Measurements from ENCODE around the gene NES. TPM values are rescaled to one million over a fixed set of nuclear protein-coding genes. Genes with fewer than 3 reads are reported as not detected.
A peak's percentile ranks its signal among the peaks of the same experiment; 100 is the strongest.

Gene NES
- total RNA-seq, 2 experiments from 2014 or later: 0.07 TPM; not detected in 1

GRCh38 chr1:156666862-156667609 is 10.2 kb downstream of the NES start:
- DNase-seq: no peak
- Mint-ChIP-seq H3K27ac (no peak overlapping the region), H3K4me1 (ENCODE audit: low read depth) (peaks cover 2% of the 10 kb centered on the region), H3K27me3 (peaks cover 5% of the 10 kb centered on the region), H3K4me3 (no peak overlapping the region), H3K9me3 (no peaks in the 10 kb centered on the region), H3K36me3 (no peaks in the 10 kb centered on the region)
- intact Hi-C loops (cut with micrococcal nuclease): no loop called here
- CTCF ChIA-PET: interaction anchor here (0.7 to 1.5 kb wide), 3 partner anchors 40 to 224 kb away, joined by 3 to 4 read pairs (median 3); no protein-coding TSS in a partner anchor
- POLR2A ChIA-PET: no interaction called here

- H3K36me3 Mint-ChIP-seq: no peaks in the 10 kb centered on the region
- H3K9me3 Mint-ChIP-seq: no peaks in the 10 kb centered on the region
- ChIA-PET CTCF (interaction anchor here (0.6 to 1.4 kb wide), 2 partner anchors 11 to 34 kb away, joined by 3 to 4 read pairs; no protein-coding TSS in a partner anchor), POLR2A (no interaction called here)
- no peak overlapping the region for H3K4me3 Mint-ChIP-seq
- H3K27ac Mint-ChIP-seq: no peak overlapping the region
- intact Hi-C loops (cut with micrococcal nuclease): no loop called here
- H3K27me3 Mint-ChIP-seq: no peaks in the 10 kb centered on the region
- no peak for DNase-seq
- peaks cover 11% of the 10 kb centered on the region for H3K4me1 Mint-ChIP-seq (ENCODE audit: low read depth)
Observed at GRCh38 chr1:156665539-156665938, 11.7 kb downstream of the NES start.

GRCh38 chr1:156664767-156665411 is 12.3 kb downstream of the NES start:
- no peaks in the 10 kb centered on the region for H3K27me3 Mint-ChIP-seq
- no peaks in the 10 kb centered on the region for H3K36me3 Mint-ChIP-seq
- no peak overlapping the region for H3K27ac Mint-ChIP-seq
- intact Hi-C loops (cut with micrococcal nuclease): no loop called here
- ChIA-PET POLR2A (no interaction called here), CTCF (interaction anchor here (0.8 to 1.4 kb wide), 2 partner anchors 12 to 40 kb away, joined by 3 read pairs; no protein-coding TSS in a partner anchor)
- peaks cover 16% of the 10 kb centered on the region for H3K4me1 Mint-ChIP-seq (ENCODE audit: low read depth)
- no peaks in the 10 kb centered on the region for H3K9me3 Mint-ChIP-seq
- H3K4me3 Mint-ChIP-seq: no peak overlapping the region
- DNase-seq: no peak

- ChIA-PET CTCF (interaction anchor here (0.8 to 1.4 kb wide), 2 partner anchors 12 to 40 kb away, joined by 3 read pairs; no protein-coding TSS in a partner anchor), POLR2A (no interaction called here)
- H3K9me3 Mint-ChIP-seq: no peaks in the 10 kb centered on the region
- no peaks in the 10 kb centered on the region for H3K36me3 Mint-ChIP-seq
- intact Hi-C loops (cut with micrococcal nuclease): no loop called here
- no peaks in the 10 kb centered on the region for H3K27me3 Mint-ChIP-seq
- H3K4me1 Mint-ChIP-seq (ENCODE audit: low read depth): peaks cover 22% of the 10 kb centered on the region
- no peak overlapping the region for H3K27ac Mint-ChIP-seq
- DNase-seq: no peak
- no peak overlapping the region for H3K4me3 Mint-ChIP-seq
Observed at GRCh38 chr1:156664046-156664766, 13.0 kb downstream of the NES start.

GRCh38 chr1:156663178-156663577 is 14.0 kb downstream of the NES start:
- ChIA-PET CTCF (interaction anchor here (4.3 kb wide), 1 partner anchor 27 kb away, joined by 37 read pairs; no protein-coding TSS in a partner anchor), POLR2A (no interaction called here)
- DNase-seq: no peak
- intact Hi-C loops (cut with micrococcal nuclease): no loop called here
- no peaks in the 10 kb centered on the region for H3K27me3 Mint-ChIP-seq
- H3K4me3 Mint-ChIP-seq: no peak overlapping the region
- no peaks in the 10 kb centered on the region for H3K9me3 Mint-ChIP-seq
- no peaks in the 10 kb centered on the region for H3K36me3 Mint-ChIP-seq
- peaks cover 25% of the 10 kb centered on the region for H3K4me1 Mint-ChIP-seq (ENCODE audit: low read depth)
- no peak overlapping the region for H3K27ac Mint-ChIP-seq

- Mint-ChIP-seq H3K27me3 (peaks cover 3% of the 10 kb centered on the region), H3K36me3 (no peaks in the 10 kb centered on the region), H3K9me3 (no peaks in the 10 kb centered on the region), H3K4me1 (ENCODE audit: low read depth) (peaks cover 25% of the 10 kb centered on the region), H3K27ac (no peak overlapping the region), H3K4me3 (no peak overlapping the region)
- POLR2A ChIA-PET: no interaction called here
- DNase-seq: no peak
- CTCF ChIA-PET: interaction anchor here (3.8 to 8.7 kb wide), 3 partner anchors 27 to 43 kb away, joined by 37 to 209 read pairs (median 47); partner anchors contain the start of gene CRABP2
- intact Hi-C loops (cut with micrococcal nuclease): no loop called here
Observed at GRCh38 chr1:156662800-156663055, 14.5 kb downstream of the NES start.

GRCh38 chr1:156662005-156662799 is 15.0 kb downstream of the NES start:
- intact Hi-C loops (cut with micrococcal nuclease): no loop called here
- no peak for DNase-seq
- H3K27me3 Mint-ChIP-seq: peaks cover 7% of the 10 kb centered on the region
- POLR2A ChIA-PET: interaction anchor here (1.0 to 1.3 kb wide), 2 partner anchors 39 to 67 kb away, joined by 3 read pairs; partner anchors contain the start of gene ISG20L2
- peaks cover 30% of the 10 kb centered on the region for H3K4me1 Mint-ChIP-seq (ENCODE audit: low read depth)
- H3K9me3 Mint-ChIP-seq: no peaks in the 10 kb centered on the region
- no peaks in the 10 kb centered on the region for H3K36me3 Mint-ChIP-seq
- no peak overlapping the region for H3K27ac Mint-ChIP-seq
- no peak overlapping the region for H3K4me3 Mint-ChIP-seq
- CTCF ChIA-PET: interaction anchor here (0.7 to 8.7 kb wide), 10 partner anchors 9 to 198 kb away, joined by 3 to 209 read pairs (median 32); partner anchors contain the start of genes CRABP2, ISG20L2, METTL25B and NES

- intact Hi-C loops (cut with micrococcal nuclease): loop anchor here (1.0 to 2.0 kb wide), 3 partner anchors 18 to 66 kb away; partner anchors contain the start of gene CRABP2
- Mint-ChIP-seq H3K9me3 (no peaks in the 10 kb centered on the region), H3K4me3 (peak overlapping the region; percentile 81), H3K4me1 (ENCODE audit: low read depth) (peaks cover 37% of the 10 kb centered on the region), H3K27ac (peak overlapping the region; percentile 60), H3K36me3 (no peaks in the 10 kb centered on the region), H3K27me3 (peaks cover 22% of the 10 kb centered on the region)
- POLR2A ChIA-PET: interaction anchor here (1.0 to 1.3 kb wide), 3 partner anchors 41 to 69 kb away, joined by 3 read pairs; partner anchors contain the start of genes ISG20L2 and NAXE
- CTCF ChIA-PET: interaction anchor here (0.6 to 8.7 kb wide), 25 partner anchors 10 to 367 kb away, joined by 3 to 209 read pairs (median 4); partner anchors contain the start of genes CRABP2, ISG20L2, METTL25B and MRPL24
- DNase-seq: no peak
Observed at GRCh38 chr1:156660752-156661112, 16.5 kb downstream of the NES start.

- peak overlapping the region; percentile 81 for H3K4me3 Mint-ChIP-seq
- CTCF ChIA-PET: interaction anchor here (0.6 to 8.7 kb wide), 34 partner anchors 10 to 368 kb away, joined by 3 to 209 read pairs (median 4); partner anchors contain the start of genes BCAN, CRABP2, GPATCH4 and ISG20L2
- intact Hi-C loops (cut with micrococcal nuclease): loop anchor here (1.0 to 2.0 kb wide), 3 partner anchors 18 to 66 kb away; partner anchors contain the start of gene CRABP2
- H3K36me3 Mint-ChIP-seq: no peaks in the 10 kb centered on the region
- no peaks in the 10 kb centered on the region for H3K9me3 Mint-ChIP-seq
- peak; percentile 96 for DNase-seq
- POLR2A ChIA-PET: no interaction called here
- H3K27ac Mint-ChIP-seq: peak overlapping the region; percentile 82
- H3K27me3 Mint-ChIP-seq: peaks cover 27% of the 10 kb centered on the region
- peaks cover 37% of the 10 kb centered on the region for H3K4me1 Mint-ChIP-seq (ENCODE audit: low read depth)
Observed at GRCh38 chr1:156659988-156660751, 17.0 kb downstream of the NES start.

- POLR2A ChIA-PET: no interaction called here
- no peak overlapping the region for H3K27ac Mint-ChIP-seq
- peak overlapping the region; percentile 41 for H3K4me3 Mint-ChIP-seq
- H3K4me1 Mint-ChIP-seq (ENCODE audit: low read depth): peaks cover 37% of the 10 kb centered on the region
- CTCF ChIA-PET: interaction anchor here (0.8 to 8.7 kb wide), 25 partner anchors 10 to 274 kb away, joined by 3 to 209 read pairs (median 5); partner anchors contain the start of genes BCAN, CRABP2, GPATCH4 and ISG20L2
- H3K36me3 Mint-ChIP-seq: no peaks in the 10 kb centered on the region
- H3K27me3 Mint-ChIP-seq: peaks cover 31% of the 10 kb centered on the region
- no peaks in the 10 kb centered on the region for H3K9me3 Mint-ChIP-seq
- intact Hi-C loops (cut with micrococcal nuclease): no loop called here
- no peak for DNase-seq
Observed at GRCh38 chr1:156659661-156659987, 17.6 kb downstream of the NES start.
